GM18867 (cell line): ENCODE data around the gene CENPE.

Source experiments
- ATAC-seq: cut with Tn5 transposase; IDR thresholded peaks from one replicate; pipeline ENCODE4 v1.9.1; 2021; ENCODE audit warnings: mild to moderate bottlenecking, moderate library complexity; ENCODE audit not compliant: unreplicated experiment

CENPE gene

GRCh38 chr4:103136671-103137445 lies 61.3 kb downstream of the CENPE start:
- ATAC-seq = no peak

GRCh38 chr4:103129174-103129573 lies 69.0 kb downstream of the CENPE start:
- no peak for ATAC-seq

DNA sequence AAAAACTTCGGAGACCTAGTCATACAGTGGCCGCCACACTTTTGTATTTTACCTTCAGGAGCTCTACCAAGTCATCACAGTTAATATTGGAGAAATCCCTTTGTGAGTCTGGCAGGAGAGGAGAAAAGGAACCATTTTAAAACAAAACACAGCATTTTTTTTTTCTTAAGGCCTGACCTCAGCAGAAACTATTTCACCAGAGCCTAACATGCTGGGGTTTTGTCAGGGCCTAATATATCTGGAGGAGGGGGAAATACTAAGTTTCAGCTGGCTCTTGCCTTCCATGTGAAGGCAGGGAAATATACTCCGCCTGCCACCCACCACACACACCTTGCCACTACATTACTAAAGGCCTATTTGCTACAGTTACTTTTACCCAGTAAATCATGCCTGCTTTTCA lies 72.0 kb downstream of the CENPE start:
- no peak for ATAC-seq

DNA sequence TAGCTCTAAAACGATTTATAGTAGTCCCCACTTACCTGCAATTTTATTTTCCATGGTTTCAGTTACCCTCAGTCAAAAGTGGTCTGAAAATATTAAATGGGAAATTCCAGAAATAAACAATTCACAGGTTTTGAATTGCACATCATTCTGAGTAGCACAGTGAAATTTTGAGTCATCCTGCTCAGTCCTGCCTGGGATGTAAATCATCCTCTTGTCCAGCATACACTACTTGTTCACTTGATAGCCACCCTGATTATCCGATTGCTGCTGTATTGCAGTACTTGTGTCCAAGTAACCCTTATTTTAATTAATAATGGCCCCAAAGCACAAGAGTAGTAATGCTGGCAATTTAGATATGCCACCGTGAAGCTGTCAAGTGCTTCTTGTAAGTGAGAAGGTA lies 75.0 kb downstream of the CENPE start:
- no peak for ATAC-seq

DNA sequence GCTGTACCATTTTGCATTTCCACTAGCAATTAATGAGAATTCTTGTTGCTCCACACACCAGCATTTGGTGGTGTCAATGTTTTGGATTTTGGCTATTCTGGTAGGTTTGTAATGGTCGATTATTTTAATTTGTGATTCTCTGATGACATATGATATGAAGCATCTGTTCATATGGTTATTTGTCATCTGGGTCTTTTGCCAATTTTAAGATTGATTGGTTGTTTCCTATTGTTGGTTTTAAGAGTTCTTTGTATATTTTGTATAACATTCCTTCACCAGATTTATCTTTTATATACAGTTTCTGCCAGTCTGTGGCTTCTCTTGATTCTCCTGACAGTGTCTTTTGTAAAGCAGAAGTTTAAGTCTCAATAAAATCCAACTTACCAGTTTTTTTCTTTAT lies 80.0 kb downstream of the CENPE start:
- no peak for ATAC-seq

DNA sequence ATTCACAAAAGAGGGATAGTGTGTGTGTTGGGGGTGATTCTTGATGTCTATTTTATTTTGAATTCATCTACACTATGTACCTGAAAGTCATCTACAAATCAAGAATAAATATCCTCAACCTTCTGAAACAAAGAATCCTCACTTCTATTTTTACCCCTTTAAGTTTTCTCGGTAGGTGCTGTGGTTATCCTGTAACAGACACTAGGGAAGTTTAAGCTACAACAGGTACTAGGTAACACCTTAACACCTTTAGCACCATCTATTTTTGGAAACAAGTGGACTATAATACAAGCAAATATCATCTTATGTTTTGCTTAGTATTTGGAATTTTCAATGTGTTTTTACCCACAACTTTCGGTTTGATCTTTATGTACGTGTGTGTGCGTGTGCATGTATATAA lies 86.5 kb downstream of the CENPE start:
- ATAC-seq = no peak

DNA sequence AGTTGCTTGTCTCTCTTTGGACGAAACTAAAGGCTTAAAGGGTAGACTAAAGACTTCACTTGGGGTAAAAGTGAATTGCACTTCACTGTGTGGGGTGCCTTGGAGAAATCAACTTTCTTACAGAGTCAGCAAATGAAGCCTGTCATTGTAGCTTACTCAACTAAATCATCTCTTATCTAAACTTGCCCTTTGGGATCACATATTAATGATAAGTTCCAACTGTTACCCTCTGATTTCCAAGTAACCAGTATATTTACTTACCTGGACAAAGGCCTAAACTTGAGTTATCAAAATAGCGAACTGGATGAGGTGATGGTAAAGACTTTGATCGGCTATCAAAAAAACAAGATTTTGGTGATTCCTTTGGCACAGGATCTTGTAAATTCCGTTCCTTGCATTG lies 89.6 kb downstream of the CENPE start:
- no peak for ATAC-seq

DNA sequence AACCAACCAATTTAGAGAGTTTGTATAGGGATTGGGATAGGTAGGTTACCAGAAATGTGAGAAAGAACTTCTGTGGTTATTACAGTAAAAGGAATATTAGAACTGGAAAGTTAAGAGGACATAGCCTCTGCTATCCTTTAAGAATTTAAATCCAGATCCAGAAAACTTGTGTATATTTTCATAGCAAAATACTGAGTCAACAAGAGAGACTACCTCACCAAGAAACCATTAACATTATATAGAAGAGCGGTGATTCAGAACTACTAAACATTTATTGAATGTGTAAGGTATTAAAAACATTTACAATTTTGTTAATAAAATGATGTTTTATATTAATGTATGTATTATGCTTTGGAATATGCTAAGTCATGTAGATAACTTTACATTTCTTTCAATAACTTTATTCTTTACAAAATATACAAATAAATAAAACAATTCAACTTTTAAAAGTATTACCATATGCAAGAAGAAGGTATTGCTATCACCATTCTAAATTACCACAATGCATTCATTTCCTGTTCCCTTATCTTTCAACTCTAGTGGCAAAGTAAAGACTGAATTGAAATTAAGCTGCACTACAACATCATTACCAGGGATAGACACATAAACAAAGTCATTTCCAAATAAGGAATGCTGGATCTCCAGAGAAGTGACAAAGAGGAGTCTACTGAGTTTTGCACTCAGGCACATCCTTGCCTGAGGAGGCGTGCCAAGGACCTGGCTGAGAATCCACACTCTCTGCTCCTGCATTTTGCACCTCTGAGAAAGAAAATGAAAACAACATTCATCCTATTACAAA lies 92.4 kb downstream of the CENPE start:
- no peak for ATAC-seq

GRCh38 chr4:103104886-103105285 lies 93.3 kb downstream of the CENPE start:
- no peak for ATAC-seq

GRCh38 chr4:103100691-103101090 lies 97.5 kb downstream of the CENPE start:
- no peak for ATAC-seq

DNA sequence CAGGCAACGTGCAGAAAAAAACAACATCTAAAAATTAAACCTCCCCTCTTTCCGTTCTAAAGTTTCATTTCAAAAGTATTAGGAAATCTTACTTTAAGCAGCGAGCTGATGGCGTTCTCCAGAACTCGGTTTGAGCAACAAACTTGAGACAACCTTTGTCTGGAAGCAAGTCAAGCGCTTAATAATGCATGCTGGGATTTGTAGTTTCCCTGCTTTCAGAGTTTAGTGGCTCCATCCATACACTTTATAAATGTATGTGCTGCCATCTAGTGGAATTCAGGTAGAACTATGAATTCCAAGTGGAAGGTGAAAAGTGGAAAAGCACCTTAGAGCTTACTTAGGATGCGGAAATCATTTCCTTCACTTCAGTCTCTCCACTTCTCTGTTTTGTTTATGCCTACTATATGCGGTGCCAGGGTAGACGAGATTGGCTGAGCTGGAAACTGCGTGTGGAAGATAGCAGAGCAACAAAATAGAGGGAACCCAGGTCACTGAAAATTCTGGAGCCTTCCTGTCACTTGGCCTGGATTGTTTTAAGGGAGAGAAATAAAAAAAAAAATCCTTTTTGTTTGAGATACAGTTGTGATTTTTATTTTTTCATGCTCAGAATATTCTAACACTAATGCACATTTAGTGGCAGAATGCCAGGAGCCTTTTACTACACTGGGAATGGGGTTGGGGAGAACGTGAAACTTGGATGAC lies 98.3 kb downstream of the CENPE start, which contains the start of gene BDH2:
Gene BDH2, minus strand, starts transcription at position 144 of the 702 bp plus-strand sequence. CDS start 3,580 bp downstream, outside the sequence.
- peak; percentile 98 for ATAC-seq

DNA sequence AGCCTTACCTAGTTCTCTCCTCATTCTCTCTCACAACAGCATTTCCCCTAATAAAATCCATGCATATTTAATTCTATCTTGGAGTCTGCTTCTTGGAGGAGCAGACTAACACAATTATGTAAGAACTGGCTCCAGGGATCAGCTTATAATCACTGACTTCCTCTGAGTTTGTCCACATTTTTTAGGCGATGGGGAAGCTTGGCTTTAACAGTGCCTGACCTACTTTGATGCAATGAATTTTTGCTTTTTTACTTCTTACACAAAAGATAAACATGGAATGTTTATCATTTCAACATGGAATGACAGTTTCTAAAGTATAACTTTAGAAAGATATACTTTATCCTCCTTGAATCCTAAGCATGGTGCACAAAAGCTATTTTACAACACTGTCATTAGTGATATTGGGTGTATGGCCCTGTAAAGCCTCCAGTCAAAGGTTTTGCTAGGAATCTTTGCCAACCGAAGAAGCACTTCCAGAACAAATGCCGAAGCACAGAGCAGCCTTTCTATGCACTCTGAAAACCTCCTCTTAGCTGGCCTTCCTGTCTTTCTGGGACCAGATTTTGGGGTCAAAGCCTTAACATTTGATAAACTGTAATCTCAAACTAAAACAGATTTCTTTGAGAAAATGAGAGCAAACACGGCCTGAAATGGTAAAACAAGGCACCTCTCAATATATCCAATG lies 99.2 kb downstream of the CENPE start:
- ATAC-seq = no peak

- no peak for ATAC-seq
These were observed 99.8 kb downstream of the CENPE start for GRCh38 chr4:103098341-103098740.

DNA sequence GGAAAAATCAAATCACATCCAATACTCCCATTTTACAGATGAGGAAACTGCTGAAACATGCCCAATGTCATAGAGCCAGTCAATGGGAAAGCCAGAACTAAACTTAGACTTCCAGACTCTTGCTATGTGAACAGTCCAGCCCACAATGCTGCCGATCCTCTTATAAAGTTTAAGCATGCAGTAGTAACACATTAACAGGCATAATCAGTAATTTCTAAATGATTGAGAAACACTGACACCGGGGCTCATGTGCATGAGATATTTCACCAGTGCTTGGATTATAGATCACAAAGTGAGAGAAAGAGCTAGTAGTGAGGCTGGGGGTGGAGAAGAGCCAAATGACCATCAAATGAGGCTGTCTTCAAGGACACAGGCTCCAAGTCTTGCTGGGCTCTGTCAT lies 101.0 kb downstream of the CENPE start:
- ATAC-seq = no peak

GRCh38 chr4:103095080-103095479 lies 103.1 kb downstream of the CENPE start:
- no peak for ATAC-seq

GRCh38 chr4:103092245-103092644 lies 105.9 kb downstream of the CENPE start:
- peak; percentile 35 for ATAC-seq

GRCh38 chr4:103091601-103092223 lies 106.4 kb downstream of the CENPE start:
- peak; percentile 75 for ATAC-seq

DNA sequence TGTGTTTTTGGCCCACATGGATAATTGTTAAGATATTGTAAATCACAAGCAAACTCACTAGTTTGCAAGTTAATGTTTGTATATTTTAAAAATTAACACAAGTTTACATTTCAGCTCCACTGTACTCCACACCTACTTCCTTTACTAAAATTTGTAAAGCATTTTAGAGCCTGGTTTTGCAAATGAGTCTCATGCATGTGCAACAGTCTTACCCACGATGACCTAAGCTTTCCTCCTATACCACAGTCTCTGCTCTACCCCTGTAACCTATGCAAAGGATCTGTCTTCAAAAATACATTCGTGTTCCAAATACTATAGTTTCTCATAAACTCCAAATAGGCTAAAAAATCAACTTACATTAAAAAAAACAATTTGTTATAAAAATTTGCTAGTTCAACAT lies 108.7 kb downstream of the CENPE start:
- ATAC-seq = no peak

DNA sequence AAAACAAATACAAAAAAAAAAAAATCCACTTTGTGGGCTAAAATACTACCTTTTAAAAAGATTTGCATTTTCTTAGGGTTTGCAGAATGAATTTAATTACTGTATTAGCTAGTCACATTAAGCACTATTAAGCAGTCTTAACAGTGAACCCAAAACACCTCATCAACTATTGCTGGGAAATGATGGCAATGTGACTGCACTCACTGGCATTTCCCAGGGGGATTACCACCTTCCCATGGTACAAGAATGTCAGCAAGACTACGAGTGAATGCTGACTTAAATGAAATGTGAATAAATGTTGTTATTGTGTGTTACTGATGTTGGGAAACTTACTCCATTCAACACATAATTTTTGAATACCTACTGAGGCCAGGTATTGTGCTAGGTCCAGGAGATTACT lies 111.6 kb downstream of the CENPE start:
- no peak for ATAC-seq

DNA sequence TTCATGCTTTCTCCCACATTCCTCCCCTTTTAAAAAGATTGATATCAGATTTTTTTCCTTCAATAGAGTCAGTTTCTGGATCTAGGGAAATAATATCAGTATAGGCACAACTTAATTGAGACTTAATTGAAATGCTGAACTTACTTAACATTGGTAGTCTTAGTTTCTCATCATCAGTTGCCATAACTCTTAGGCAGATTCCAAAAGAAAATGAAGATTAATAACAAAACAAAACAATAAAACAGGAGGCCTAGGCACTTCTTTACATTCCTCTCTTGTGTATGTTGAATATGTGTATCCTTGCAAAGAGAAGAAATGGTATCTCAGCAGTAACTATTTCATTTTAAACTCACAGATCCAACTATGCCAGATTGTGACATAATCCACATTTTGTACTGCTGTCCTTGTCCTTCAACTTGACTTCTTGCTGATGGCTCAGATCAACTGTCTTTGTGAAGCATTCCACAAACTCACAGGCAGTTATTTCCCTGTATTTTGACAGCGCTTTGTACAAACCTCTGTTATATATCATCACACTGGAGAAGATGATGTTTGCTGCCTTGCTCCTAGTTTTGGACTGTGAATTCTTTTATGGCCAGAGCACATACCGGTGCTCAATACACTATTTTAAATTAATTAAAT lies 112.5 kb downstream of the CENPE start:
- no peak for ATAC-seq
